WTC11 (cell line): Measurements from ENCODE around the gene PLRG1. TPM values are rescaled to one million over a fixed set of nuclear protein-coding genes. Genes with fewer than 3 reads are reported as not detected.

ENCODE experiments used
- ATAC-seq: fragments of 200-7000 bp; cut with Tn5 transposase; 2 replicates; pipeline ENCODE4 v1.10.0; 2021; ENCODE audit warnings: mild to moderate bottlenecking, moderate library complexity
- CTCF ChIA-PET: fragments of 300-600 bp; sonication (Branson Sonifier 250); formaldehyde crosslinking; loops from one replicate; lab custom pipeline; 2021; ENCODE audit warnings: antibody characterized with exemption; lab: Charles Lee
- POLR2A ChIA-PET: fragments of 350-600 bp; sonication (Branson Sonifier 250); formaldehyde crosslinking; loops from one replicate; lab custom pipeline; 2021; ENCODE audit warnings: antibody characterized with exemption; lab: Charles Lee
- DNase-seq: peaks from one replicate; pipeline ENCODE4 v3.0.0; 2021; ENCODE audit warnings: low spot score
- H3K27ac Mint-ChIP-seq: 2 replicates; pipeline ENCODE4 v1.8.0; 2021; ENCODE audit warnings: mixed read lengths
- H3K27me3 Mint-ChIP-seq: 2 replicates; pipeline ENCODE4 v1.8.0; 2021; ENCODE audit warnings: low read depth, mild to moderate bottlenecking, moderate library complexity, mixed read lengths
- H3K36me3 Mint-ChIP-seq: 2 replicates; pipeline ENCODE4 v1.8.0; 2021; ENCODE audit warnings: mixed read lengths
- H3K4me1 Mint-ChIP-seq: 2 replicates; pipeline ENCODE4 v1.8.0; 2022; ENCODE audit warnings: mixed read lengths
- H3K4me3 Mint-ChIP-seq: 2 replicates; pipeline ENCODE4 v1.8.0; 2021; ENCODE audit warnings: mild to moderate bottlenecking, moderate library complexity, mixed read lengths
- H3K9me3 Mint-ChIP-seq: 2 replicates; pipeline ENCODE4 v1.8.0; 2021; ENCODE audit warnings: mixed read lengths
- ATF2 ChIP-seq: sonication (generic); formaldehyde crosslinking; IDR thresholded peaks from 2 replicates; pipeline ENCODE4 v1.8.1; 2022; ENCODE audit warnings: low read depth, missing genetic modification reagents, borderline replicate concordance
- EMX1 ChIP-seq: fragments of 250-450 bp; sonication (Bioruptor Pico); IDR thresholded peaks from 2 replicates; pipeline ENCODE4 v1.8.0; 2021; ENCODE audit warnings: mild to moderate bottlenecking
- FOXK1 ChIP-seq: sonication (generic); formaldehyde crosslinking; IDR thresholded peaks from 2 replicates; pipeline ENCODE4 v1.8.0; 2022; ENCODE audit warnings: mild to moderate bottlenecking, moderate library complexity, missing genetic modification reagents
- HMGA2 ChIP-seq: fragments of 250-450 bp; sonication (Bioruptor Pico); IDR thresholded peaks from 2 replicates; pipeline ENCODE4 v1.4.0; 2021; ENCODE audit warnings: mild to moderate bottlenecking, moderate library complexity
- HMGXB4 ChIP-seq: sonication (generic); formaldehyde crosslinking; IDR thresholded peaks from 2 replicates; pipeline ENCODE4 v1.8.1; 2023; ENCODE audit warnings: mild to moderate bottlenecking, moderate library complexity, missing genetic modification reagents
- NFE2L1 ChIP-seq: sonication (generic); formaldehyde crosslinking; IDR thresholded peaks from 2 replicates; pipeline ENCODE4 v1.8.1; 2023; ENCODE audit warnings: missing genetic modification reagents
- NR3C1 ChIP-seq: sonication (generic); formaldehyde crosslinking; conservative IDR thresholded peaks from 2 replicates; pipeline ENCODE4 v1.8.1; 2023; ENCODE audit warnings: low read depth, mild to moderate bottlenecking, missing genetic modification reagents
- PRRX2 ChIP-seq: fragments of 250-450 bp; sonication (Bioruptor Pico); IDR thresholded peaks from 2 replicates; pipeline ENCODE4 v1.8.0; 2021; ENCODE audit warnings: mild to moderate bottlenecking
- TEAD1 ChIP-seq: sonication (generic); formaldehyde crosslinking; IDR thresholded peaks from 2 replicates; pipeline ENCODE4 v1.8.0; 2022; ENCODE audit warnings: mild to moderate bottlenecking, missing genetic modification reagents
- TP53 ChIP-seq: sonication (generic); formaldehyde crosslinking; IDR thresholded peaks from 2 replicates; pipeline ENCODE4 v1.8.1; 2023; ENCODE audit warnings: mild to moderate bottlenecking, missing genetic modification reagents
- ZNF138 ChIP-seq: sonication (generic); formaldehyde crosslinking; conservative IDR thresholded peaks from 2 replicates; pipeline ENCODE4 v1.8.1; 2022; ENCODE audit warnings: mild to moderate bottlenecking, moderate library complexity, missing genetic modification reagents
- ZNF232 ChIP-seq: sonication (generic); formaldehyde crosslinking; IDR thresholded peaks from 2 replicates; pipeline ENCODE4 v1.8.0; 2022; ENCODE audit warnings: mild to moderate bottlenecking, missing genetic modification reagents
- total RNA-seq: library from RNA; stranded (reverse); gene quantifications from 3 replicates; pipeline ENCODE4 v1.2.3, GENCODE V29; 2021
- TF ChIP-seq, protein P1 (sequence below): sonication (generic); formaldehyde crosslinking; IDR thresholded peaks from 2 replicates; pipeline ENCODE4 v1.8.1; 2022; ENCODE audit warnings: mild to moderate bottlenecking, missing genetic modification reagents, moderate library complexity, borderline replicate concordance
- TF ChIP-seq, protein P2 (sequence below): sonication (generic); formaldehyde crosslinking; IDR thresholded peaks from 2 replicates; pipeline ENCODE4 v1.8.0; 2022; ENCODE audit warnings: missing genetic modification reagents

PLRG1 gene
- total RNA-seq, 1 experiment from 2014 or later, result 84.8 TPM

- ChIA-PET POLR2A (no interaction called here), CTCF (interaction anchor here (0.6 to 1.8 kb wide), 2 partner anchors 10 to 33 kb away, joined by 3 to 8 read pairs; no protein-coding TSS in a partner anchor)
Observed at GRCh38 chr4:154585369-154586018, 35.3 kb upstream of the PLRG1 start.

DNA sequence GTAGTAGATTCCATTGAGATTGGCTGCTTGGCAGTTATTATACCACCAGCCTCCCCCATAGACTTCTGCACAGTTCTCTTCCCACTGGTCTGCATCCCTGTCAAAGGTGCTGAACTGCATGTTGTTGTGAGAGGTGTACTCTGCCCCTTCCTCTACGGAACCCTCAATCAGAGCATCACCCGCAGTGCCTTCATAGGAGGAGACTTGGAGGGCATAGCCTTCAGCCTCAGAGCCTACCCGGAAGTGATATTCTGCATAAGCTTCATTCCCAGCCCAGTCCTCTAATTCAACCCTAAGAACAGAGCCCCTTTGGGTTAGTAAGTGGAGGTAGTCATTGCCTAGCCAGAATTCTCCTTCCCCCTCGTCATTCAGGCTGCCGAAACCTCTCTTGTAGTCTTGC, 34.1 kb upstream of the PLRG1 start:
- ChIA-PET POLR2A (no interaction called here), CTCF (no interaction called here)

More at GRCh38 chr4:154585369-154586018, 35.3 kb upstream of the PLRG1 start:
- no peak for TF ChIP-seq TEAD1
- H3K27me3 Mint-ChIP-seq, result no peaks in the 10 kb centered on the region
- no peak overlapping the region for H3K27ac Mint-ChIP-seq
- H3K4me3 Mint-ChIP-seq, result no peak overlapping the region
- H3K36me3 Mint-ChIP-seq, result no peaks in the 10 kb centered on the region
- no peaks in the 10 kb centered on the region for H3K9me3 Mint-ChIP-seq
- H3K4me1 Mint-ChIP-seq, result peaks cover 3% of the 10 kb centered on the region
- ATAC-seq, result no peak
- no peak for DNase-seq

More for the DNA sequence above, 34.1 kb upstream of the PLRG1 start:
- no peak for TF ChIP-seq EMX1 (CRISPR knock-in tag)
- TF ChIP-seq, protein P1, sequence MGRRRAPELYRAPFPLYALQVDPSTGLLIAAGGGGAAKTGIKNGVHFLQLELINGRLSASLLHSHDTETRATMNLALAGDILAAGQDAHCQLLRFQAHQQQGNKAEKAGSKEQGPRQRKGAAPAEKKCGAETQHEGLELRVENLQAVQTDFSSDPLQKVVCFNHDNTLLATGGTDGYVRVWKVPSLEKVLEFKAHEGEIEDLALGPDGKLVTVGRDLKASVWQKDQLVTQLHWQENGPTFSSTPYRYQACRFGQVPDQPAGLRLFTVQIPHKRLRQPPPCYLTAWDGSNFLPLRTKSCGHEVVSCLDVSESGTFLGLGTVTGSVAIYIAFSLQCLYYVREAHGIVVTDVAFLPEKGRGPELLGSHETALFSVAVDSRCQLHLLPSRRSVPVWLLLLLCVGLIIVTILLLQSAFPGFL (CRISPR knock-in tag), result no peak
- no peak for TF ChIP-seq TP53 (CRISPR knock-in tag)
- TF ChIP-seq NR3C1 (CRISPR knock-in tag), result no peak
- TF ChIP-seq ZNF232 (CRISPR knock-in tag), result no peak
- TF ChIP-seq HMGXB4 (CRISPR knock-in tag), result no peak
- no peak for TF ChIP-seq ZNF138 (CRISPR knock-in tag)
- TF ChIP-seq, protein P2, sequence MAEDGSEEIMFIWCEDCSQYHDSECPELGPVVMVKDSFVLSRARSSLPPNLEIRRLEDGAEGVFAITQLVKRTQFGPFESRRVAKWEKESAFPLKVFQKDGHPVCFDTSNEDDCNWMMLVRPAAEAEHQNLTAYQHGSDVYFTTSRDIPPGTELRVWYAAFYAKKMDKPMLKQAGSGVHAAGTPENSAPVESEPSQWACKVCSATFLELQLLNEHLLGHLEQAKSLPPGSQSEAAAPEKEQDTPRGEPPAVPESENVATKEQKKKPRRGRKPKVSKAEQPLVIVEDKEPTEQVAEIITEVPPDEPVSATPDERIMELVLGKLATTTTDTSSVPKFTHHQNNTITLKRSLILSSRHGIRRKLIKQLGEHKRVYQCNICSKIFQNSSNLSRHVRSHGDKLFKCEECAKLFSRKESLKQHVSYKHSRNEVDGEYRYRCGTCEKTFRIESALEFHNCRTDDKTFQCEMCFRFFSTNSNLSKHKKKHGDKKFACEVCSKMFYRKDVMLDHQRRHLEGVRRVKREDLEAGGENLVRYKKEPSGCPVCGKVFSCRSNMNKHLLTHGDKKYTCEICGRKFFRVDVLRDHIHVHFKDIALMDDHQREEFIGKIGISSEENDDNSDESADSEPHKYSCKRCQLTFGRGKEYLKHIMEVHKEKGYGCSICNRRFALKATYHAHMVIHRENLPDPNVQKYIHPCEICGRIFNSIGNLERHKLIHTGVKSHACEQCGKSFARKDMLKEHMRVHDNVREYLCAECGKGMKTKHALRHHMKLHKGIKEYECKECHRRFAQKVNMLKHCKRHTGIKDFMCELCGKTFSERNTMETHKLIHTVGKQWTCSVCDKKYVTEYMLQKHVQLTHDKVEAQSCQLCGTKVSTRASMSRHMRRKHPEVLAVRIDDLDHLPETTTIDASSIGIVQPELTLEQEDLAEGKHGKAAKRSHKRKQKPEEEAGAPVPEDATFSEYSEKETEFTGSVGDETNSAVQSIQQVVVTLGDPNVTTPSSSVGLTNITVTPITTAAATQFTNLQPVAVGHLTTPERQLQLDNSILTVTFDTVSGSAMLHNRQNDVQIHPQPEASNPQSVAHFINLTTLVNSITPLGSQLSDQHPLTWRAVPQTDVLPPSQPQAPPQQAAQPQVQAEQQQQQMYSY, result no peak
- TF ChIP-seq HMGA2, result no peak
- no peak for TF ChIP-seq ATF2 (CRISPR knock-in tag)
- no peak for TF ChIP-seq NFE2L1 (CRISPR knock-in tag)
- no peak for TF ChIP-seq FOXK1 (CRISPR knock-in tag)
- TF ChIP-seq PRRX2 (CRISPR knock-in tag), result no peak
- TF ChIP-seq, all 79 proteins: peak for 0
- Mint-ChIP-seq H3K27ac (no peak overlapping the region), H3K4me3 (no peak overlapping the region), H3K36me3 (no peaks in the 10 kb centered on the region), H3K27me3 (no peaks in the 10 kb centered on the region), H3K9me3 (no peaks in the 10 kb centered on the region), H3K4me1 (peaks cover under 1% of the 10 kb centered on the region; the same call in 1 of the 2 replicates)
- no peak for DNase-seq
- ATAC-seq, result no peak
